WTC11 (cell line): ENCODE data around the gene SNX24. TPM values are rescaled to one million over a fixed set of nuclear protein-coding genes. Genes with fewer than 3 reads are reported as not detected.

Experiments
- ATAC-seq: fragments of 200-7000 bp; cut with Tn5 transposase; 2 replicates; pipeline ENCODE4 v1.10.0; 2021; ENCODE audit warnings: mild to moderate bottlenecking, moderate library complexity
- CTCF ChIA-PET: fragments of 300-600 bp; sonication (Branson Sonifier 250); formaldehyde crosslinking; loops from one replicate; lab custom pipeline; 2021; ENCODE audit warnings: antibody characterized with exemption; lab: Charles Lee
- POLR2A ChIA-PET: fragments of 350-600 bp; sonication (Branson Sonifier 250); formaldehyde crosslinking; loops from one replicate; lab custom pipeline; 2021; ENCODE audit warnings: antibody characterized with exemption; lab: Charles Lee
- DNase-seq: peaks from one replicate; pipeline ENCODE4 v3.0.0; 2021; ENCODE audit warnings: low spot score
- H3K27ac Mint-ChIP-seq: 2 replicates; pipeline ENCODE4 v1.8.0; 2021; ENCODE audit warnings: mixed read lengths
- H3K27me3 Mint-ChIP-seq: 2 replicates; pipeline ENCODE4 v1.8.0; 2021; ENCODE audit warnings: low read depth, mild to moderate bottlenecking, moderate library complexity, mixed read lengths
- H3K36me3 Mint-ChIP-seq: 2 replicates; pipeline ENCODE4 v1.8.0; 2021; ENCODE audit warnings: mixed read lengths
- H3K4me1 Mint-ChIP-seq: 2 replicates; pipeline ENCODE4 v1.8.0; 2022; ENCODE audit warnings: mixed read lengths
- H3K4me3 Mint-ChIP-seq: 2 replicates; pipeline ENCODE4 v1.8.0; 2021; ENCODE audit warnings: mild to moderate bottlenecking, moderate library complexity, mixed read lengths
- H3K9me3 Mint-ChIP-seq: 2 replicates; pipeline ENCODE4 v1.8.0; 2021; ENCODE audit warnings: mixed read lengths
- AFF4 ChIP-seq: sonication (generic); formaldehyde crosslinking; IDR thresholded peaks from 2 replicates; pipeline ENCODE4 v1.8.1; 2023; ENCODE audit warnings: mild to moderate bottlenecking, missing genetic modification reagents, borderline replicate concordance
- ATF1 ChIP-seq: sonication (generic); formaldehyde crosslinking; IDR thresholded peaks from 2 replicates; pipeline ENCODE4 v1.8.1; 2023; ENCODE audit warnings: mild to moderate bottlenecking, moderate library complexity, missing genetic modification reagents
- ATF3 ChIP-seq: sonication (generic); formaldehyde crosslinking; conservative IDR thresholded peaks from 2 replicates; pipeline ENCODE4 v1.8.1; 2022; ENCODE audit warnings: mild to moderate bottlenecking, missing genetic modification reagents
- ESRRA ChIP-seq: sonication (generic); formaldehyde crosslinking; IDR thresholded peaks from 2 replicates; pipeline ENCODE4 v1.8.1; 2022; ENCODE audit warnings: mild to moderate bottlenecking, missing genetic modification reagents, borderline replicate concordance
- ETV6 ChIP-seq: sonication (generic); formaldehyde crosslinking; IDR thresholded peaks from 2 replicates; pipeline ENCODE4 v1.8.1; 2022; ENCODE audit warnings: mild to moderate bottlenecking, missing genetic modification reagents
- FOXK1 ChIP-seq: sonication (generic); formaldehyde crosslinking; IDR thresholded peaks from 2 replicates; pipeline ENCODE4 v1.8.0; 2022; ENCODE audit warnings: mild to moderate bottlenecking, moderate library complexity, missing genetic modification reagents
- GTF2I ChIP-seq: fragments of 250-450 bp; sonication (Bioruptor Pico); conservative IDR thresholded peaks from 2 replicates; pipeline ENCODE4 v1.4.0; 2021; ENCODE audit warnings: mild to moderate bottlenecking
- HMGA2 ChIP-seq: fragments of 250-450 bp; sonication (Bioruptor Pico); IDR thresholded peaks from 2 replicates; pipeline ENCODE4 v1.4.0; 2021; ENCODE audit warnings: mild to moderate bottlenecking, moderate library complexity
- NFATC4 ChIP-seq: fragments of 250-450 bp; sonication (Bioruptor Pico); IDR thresholded peaks from 2 replicates; pipeline ENCODE4 v1.9.0; 2021; ENCODE audit warnings: mild to moderate bottlenecking
- NFE2L1 ChIP-seq: sonication (generic); formaldehyde crosslinking; IDR thresholded peaks from 2 replicates; pipeline ENCODE4 v1.8.1; 2023; ENCODE audit warnings: missing genetic modification reagents
- OVOL2 ChIP-seq: fragments of 250-450 bp; sonication (Bioruptor Pico); IDR thresholded peaks from 2 replicates; pipeline ENCODE4 v1.9.0; 2021; ENCODE audit warnings: mild to moderate bottlenecking, borderline replicate concordance
- TCF7 ChIP-seq: sonication (generic); formaldehyde crosslinking; IDR thresholded peaks from 2 replicates; pipeline ENCODE4 v1.8.0; 2022; ENCODE audit warnings: mild to moderate bottlenecking, low read depth, missing genetic modification reagents, moderate library complexity
- TEAD1 ChIP-seq: sonication (generic); formaldehyde crosslinking; IDR thresholded peaks from 2 replicates; pipeline ENCODE4 v1.8.0; 2022; ENCODE audit warnings: mild to moderate bottlenecking, missing genetic modification reagents
- TP53 ChIP-seq: sonication (generic); formaldehyde crosslinking; IDR thresholded peaks from 2 replicates; pipeline ENCODE4 v1.8.1; 2023; ENCODE audit warnings: mild to moderate bottlenecking, missing genetic modification reagents
- ZNF317 ChIP-seq: sonication (generic); formaldehyde crosslinking; IDR thresholded peaks from 2 replicates; pipeline ENCODE4 v1.8.1; 2023; ENCODE audit warnings: low read depth, mild to moderate bottlenecking, moderate library complexity, missing genetic modification reagents, borderline replicate concordance
- total RNA-seq: library from RNA; stranded (reverse); gene quantifications from 3 replicates; pipeline ENCODE4 v1.2.3, GENCODE V29; 2021
- TF ChIP-seq, protein P1 (sequence below): sonication (generic); formaldehyde crosslinking; IDR thresholded peaks from 2 replicates; pipeline ENCODE4 v1.8.1; 2023; ENCODE audit warnings: mild to moderate bottlenecking, missing genetic modification reagents
- TF ChIP-seq, protein P2 (sequence below): sonication (generic); formaldehyde crosslinking; IDR thresholded peaks from 2 replicates; pipeline ENCODE4 v1.8.0; 2022; ENCODE audit warnings: missing genetic modification reagents
- TF ChIP-seq, protein P3 (sequence below): sonication (generic); formaldehyde crosslinking; IDR thresholded peaks from 2 replicates; pipeline ENCODE4 v1.8.1; 2023; ENCODE audit warnings: mild to moderate bottlenecking, missing genetic modification reagents, moderate library complexity

SNX24 gene
- total RNA-seq, 1 experiment from 2014 or later: 15.5 TPM

DNA sequence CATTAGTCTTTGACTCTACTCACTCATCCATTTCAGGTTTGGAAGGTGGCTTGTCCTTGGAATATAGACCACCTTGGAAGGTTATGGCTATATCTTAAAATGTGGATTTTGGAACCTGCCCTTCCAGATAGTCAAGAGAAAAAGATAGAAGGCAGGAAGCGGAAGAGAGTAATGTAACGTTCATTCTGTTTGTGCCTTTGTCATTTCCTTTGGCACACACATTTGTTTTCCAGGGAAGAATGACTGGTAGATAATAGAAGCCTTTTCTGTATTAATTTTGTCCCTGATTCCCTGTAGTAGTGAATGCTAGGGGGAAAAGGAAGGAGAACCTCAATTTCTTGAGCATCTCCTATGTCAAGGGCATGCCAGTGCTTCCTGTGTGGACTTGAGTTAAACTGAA lies 136.4 kb downstream of the SNX24 start:
- ATAC-seq (no peak), DNase-seq (no peak)
- ChIA-PET POLR2A (no interaction called here), CTCF (no interaction called here)
- TF ChIP-seq NFATC4: no peak
- TF ChIP-seq, protein P1, sequence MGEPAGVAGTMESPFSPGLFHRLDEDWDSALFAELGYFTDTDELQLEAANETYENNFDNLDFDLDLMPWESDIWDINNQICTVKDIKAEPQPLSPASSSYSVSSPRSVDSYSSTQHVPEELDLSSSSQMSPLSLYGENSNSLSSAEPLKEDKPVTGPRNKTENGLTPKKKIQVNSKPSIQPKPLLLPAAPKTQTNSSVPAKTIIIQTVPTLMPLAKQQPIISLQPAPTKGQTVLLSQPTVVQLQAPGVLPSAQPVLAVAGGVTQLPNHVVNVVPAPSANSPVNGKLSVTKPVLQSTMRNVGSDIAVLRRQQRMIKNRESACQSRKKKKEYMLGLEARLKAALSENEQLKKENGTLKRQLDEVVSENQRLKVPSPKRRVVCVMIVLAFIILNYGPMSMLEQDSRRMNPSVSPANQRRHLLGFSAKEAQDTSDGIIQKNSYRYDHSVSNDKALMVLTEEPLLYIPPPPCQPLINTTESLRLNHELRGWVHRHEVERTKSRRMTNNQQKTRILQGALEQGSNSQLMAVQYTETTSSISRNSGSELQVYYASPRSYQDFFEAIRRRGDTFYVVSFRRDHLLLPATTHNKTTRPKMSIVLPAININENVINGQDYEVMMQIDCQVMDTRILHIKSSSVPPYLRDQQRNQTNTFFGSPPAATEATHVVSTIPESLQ (CRISPR knock-in tag): no peak
- TF ChIP-seq, protein P2, sequence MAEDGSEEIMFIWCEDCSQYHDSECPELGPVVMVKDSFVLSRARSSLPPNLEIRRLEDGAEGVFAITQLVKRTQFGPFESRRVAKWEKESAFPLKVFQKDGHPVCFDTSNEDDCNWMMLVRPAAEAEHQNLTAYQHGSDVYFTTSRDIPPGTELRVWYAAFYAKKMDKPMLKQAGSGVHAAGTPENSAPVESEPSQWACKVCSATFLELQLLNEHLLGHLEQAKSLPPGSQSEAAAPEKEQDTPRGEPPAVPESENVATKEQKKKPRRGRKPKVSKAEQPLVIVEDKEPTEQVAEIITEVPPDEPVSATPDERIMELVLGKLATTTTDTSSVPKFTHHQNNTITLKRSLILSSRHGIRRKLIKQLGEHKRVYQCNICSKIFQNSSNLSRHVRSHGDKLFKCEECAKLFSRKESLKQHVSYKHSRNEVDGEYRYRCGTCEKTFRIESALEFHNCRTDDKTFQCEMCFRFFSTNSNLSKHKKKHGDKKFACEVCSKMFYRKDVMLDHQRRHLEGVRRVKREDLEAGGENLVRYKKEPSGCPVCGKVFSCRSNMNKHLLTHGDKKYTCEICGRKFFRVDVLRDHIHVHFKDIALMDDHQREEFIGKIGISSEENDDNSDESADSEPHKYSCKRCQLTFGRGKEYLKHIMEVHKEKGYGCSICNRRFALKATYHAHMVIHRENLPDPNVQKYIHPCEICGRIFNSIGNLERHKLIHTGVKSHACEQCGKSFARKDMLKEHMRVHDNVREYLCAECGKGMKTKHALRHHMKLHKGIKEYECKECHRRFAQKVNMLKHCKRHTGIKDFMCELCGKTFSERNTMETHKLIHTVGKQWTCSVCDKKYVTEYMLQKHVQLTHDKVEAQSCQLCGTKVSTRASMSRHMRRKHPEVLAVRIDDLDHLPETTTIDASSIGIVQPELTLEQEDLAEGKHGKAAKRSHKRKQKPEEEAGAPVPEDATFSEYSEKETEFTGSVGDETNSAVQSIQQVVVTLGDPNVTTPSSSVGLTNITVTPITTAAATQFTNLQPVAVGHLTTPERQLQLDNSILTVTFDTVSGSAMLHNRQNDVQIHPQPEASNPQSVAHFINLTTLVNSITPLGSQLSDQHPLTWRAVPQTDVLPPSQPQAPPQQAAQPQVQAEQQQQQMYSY (CRISPR knock-in tag): no peak
- TF ChIP-seq HMGA2: no peak
- no peak for TF ChIP-seq ETV6 (CRISPR knock-in tag)
- TF ChIP-seq ESRRA (CRISPR knock-in tag): no peak
- TF ChIP-seq ATF3 (CRISPR knock-in tag): no peak
- no peak for TF ChIP-seq TCF7 (CRISPR knock-in tag)
- TF ChIP-seq OVOL2 (CRISPR knock-in tag): no peak
- TF ChIP-seq NFE2L1: no peak
- no peak for TF ChIP-seq TEAD1
- no peak for TF ChIP-seq FOXK1 (CRISPR knock-in tag)
- TF ChIP-seq AFF4 (CRISPR knock-in tag): no peak
- TF ChIP-seq ZNF317 (CRISPR knock-in tag): no peak
- TF ChIP-seq, protein P3, sequence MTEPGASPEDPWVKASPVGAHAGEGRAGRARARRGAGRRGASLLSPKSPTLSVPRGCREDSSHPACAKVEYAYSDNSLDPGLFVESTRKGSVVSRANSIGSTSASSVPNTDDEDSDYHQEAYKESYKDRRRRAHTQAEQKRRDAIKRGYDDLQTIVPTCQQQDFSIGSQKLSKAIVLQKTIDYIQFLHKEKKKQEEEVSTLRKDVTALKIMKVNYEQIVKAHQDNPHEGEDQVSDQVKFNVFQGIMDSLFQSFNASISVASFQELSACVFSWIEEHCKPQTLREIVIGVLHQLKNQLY (CRISPR knock-in tag): no peak
- no peak for TF ChIP-seq TP53 (CRISPR knock-in tag)
- TF ChIP-seq GTF2I (CRISPR knock-in tag): no peak
- no peak for TF ChIP-seq ATF1 (CRISPR knock-in tag)
- no peaks in the 10 kb centered on the region for H3K9me3 Mint-ChIP-seq
- H3K4me3 Mint-ChIP-seq: no peak overlapping the region
- peaks cover 6% of the 10 kb centered on the region; the same call in 1 of the 2 replicates for H3K4me1 Mint-ChIP-seq
- H3K36me3 Mint-ChIP-seq: no peaks in the 10 kb centered on the region
- no peaks in the 10 kb centered on the region for H3K27me3 Mint-ChIP-seq
- H3K27ac Mint-ChIP-seq: no peak overlapping the region
